GM23338 (cell line): ENCODE measurements around the gene SFXN1. TPM values are rescaled to one million over a fixed set of nuclear protein-coding genes. Genes with fewer than 3 reads are reported as not detected.

Source experiments
- ATAC-seq: fragments of 200-7000 bp; cut with Tn5 transposase; 3 replicates; pipeline ENCODE4 v1.9.1; 2020
- DNase-seq: peaks from one replicate; pipeline ENCODE4 v3.0.0-alpha.2; 2015; ENCODE audit warnings: low spot score
- H2AFZ ChIP-seq: fragments of 200-600 bp; sonication (generic); 2 replicates; pipeline ENCODE4 v1.8.0; 2016; ENCODE audit warnings: antibody characterized with exemption, mild to moderate bottlenecking, moderate library complexity
- H3F3A ChIP-seq: fragments of 200-600 bp; sonication (generic); replicated peaks from 2 replicates; pipeline ENCODE4 v1.8.0; 2017; ENCODE audit warnings: antibody characterized with exemption, mixed run types, low read depth
- H3K27ac ChIP-seq: fragments of 200-600 bp; sonication (generic); 2 replicates; pipeline ENCODE4 v1.6.1; 2016; ENCODE audit warnings: low read depth
- H3K27me3 ChIP-seq: fragments of 200-600 bp; sonication (generic); 2 replicates; pipeline ENCODE4 v1.8.0; 2016; ENCODE audit warnings: mild to moderate bottlenecking, mixed run types, moderate library complexity; ENCODE audit not compliant: insufficient read depth
- H3K36me3 ChIP-seq: fragments of 200-600 bp; sonication (generic); 2 replicates; pipeline ENCODE4 v1.8.0; 2016; ENCODE audit warnings: mild to moderate bottlenecking; ENCODE audit not compliant: insufficient read depth
- H3K4me1 ChIP-seq: fragments of 200-600 bp; sonication (generic); 2 replicates; pipeline ENCODE4 v1.8.0; 2016; ENCODE audit warnings: mild to moderate bottlenecking, moderate library complexity; ENCODE audit not compliant: insufficient read depth
- H3K4me2 ChIP-seq: fragments of 200-600 bp; sonication (generic); 2 replicates; pipeline ENCODE4 v1.7.1; 2017; ENCODE audit warnings: mixed run types
- H3K4me3 ChIP-seq: fragments of 200-600 bp; sonication (generic); 2 replicates; pipeline ENCODE4 v1.6.1; 2016; ENCODE audit warnings: mixed run types
- H3K79me2 ChIP-seq: fragments of 200-600 bp; sonication (generic); replicated peaks from 2 replicates; pipeline ENCODE4 v1.8.0; 2017; ENCODE audit warnings: mild to moderate bottlenecking; ENCODE audit not compliant: insufficient read depth
- H3K9me2 ChIP-seq: fragments of 200-600 bp; sonication (generic); 2 replicates; pipeline ENCODE4 v1.8.0; 2017; ENCODE audit not compliant: insufficient read depth
- H4K20me1 ChIP-seq: fragments of 200-600 bp; sonication (generic); replicated peaks from 2 replicates; pipeline ENCODE4 v1.8.0; 2017; ENCODE audit warnings: mild to moderate bottlenecking; ENCODE audit not compliant: insufficient read depth
- H3K27ac Mint-ChIP-seq: 2 replicates; pipeline ENCODE4 v1.8.0; 2020; ENCODE audit warnings: inconsistent platforms, mild to moderate bottlenecking, moderate library complexity, mixed read lengths
- H3K27me3 Mint-ChIP-seq: 3 replicates; pipeline ENCODE4 v1.8.0; 2022; ENCODE audit warnings: low read depth, mild to moderate bottlenecking, moderate library complexity, mixed read lengths, inconsistent platforms; ENCODE audit not compliant: insufficient read depth, poor library complexity
- H3K36me3 Mint-ChIP-seq: 3 replicates; pipeline ENCODE4 v1.8.0; 2021; ENCODE audit warnings: low read depth, mild to moderate bottlenecking, inconsistent platforms, moderate library complexity, mixed read lengths
- H3K4me1 Mint-ChIP-seq: 3 replicates; pipeline ENCODE4 v1.8.0; 2020; ENCODE audit warnings: mild to moderate bottlenecking, inconsistent platforms, mixed read lengths
- H3K4me3 Mint-ChIP-seq: 3 replicates; pipeline ENCODE4 v1.8.0; 2021; ENCODE audit warnings: moderate library complexity, mild to moderate bottlenecking, inconsistent platforms, mixed read lengths
- H3K9me3 Mint-ChIP-seq: 3 replicates; pipeline ENCODE4 v1.8.0; 2020; ENCODE audit warnings: moderate library complexity, mild to moderate bottlenecking, inconsistent platforms, mixed read lengths
- CREB1 ChIP-seq: fragments of 250-450 bp; sonication (Bioruptor Pico); IDR thresholded peaks from 2 replicates; pipeline ENCODE4 v1.5.0; 2020; ENCODE audit warnings: low read depth, mild to moderate bottlenecking, moderate library complexity
- CTCF ChIP-seq, 2 experiments: fragments of 200-600 bp in 1 of 2; sonication (generic) in 1 of 2; conservative IDR thresholded peaks; 2 replicates each; pipeline versions ENCODE4 v1.5.1 to v1.6.1; 2016 to 2017; ENCODE audit warnings: antibody characterized with exemption in 2 of 2, low read depth in 2 of 2, mild to moderate bottlenecking in 2 of 2, moderate library complexity in 1 of 2
- ETS1 ChIP-seq: IDR thresholded peaks from 2 replicates; pipeline ENCODE4 v1.6.1; 2016; ENCODE audit warnings: antibody characterized with exemption
- EZH2 ChIP-seq: fragments of 200-600 bp; sonication (generic); IDR thresholded peaks from one replicate; pipeline ENCODE4 v1.8.0; 2017; ENCODE audit warnings: antibody characterized with exemption, mild to moderate bottlenecking, low read depth; ENCODE audit not compliant: unreplicated experiment
- EZH2phosphoT487 ChIP-seq: fragments of 200-600 bp; sonication (generic); IDR thresholded peaks from one replicate; pipeline ENCODE4 v1.8.1; 2018; ENCODE audit warnings: antibody characterized with exemption; ENCODE audit not compliant: unreplicated experiment
- JUNB ChIP-seq: IDR thresholded peaks from one replicate; pipeline ENCODE4 v1.6.1; 2016; ENCODE audit warnings: antibody characterized with exemption; ENCODE audit not compliant: unreplicated experiment
- NANOG ChIP-seq: IDR thresholded peaks from 2 replicates; pipeline ENCODE4 v1.6.1; 2016; ENCODE audit warnings: antibody characterized with exemption, borderline replicate concordance
- POLR2AphosphoS5 ChIP-seq: IDR thresholded peaks from 2 replicates; pipeline ENCODE4 v1.6.1; 2016; ENCODE audit warnings: antibody characterized with exemption, low read depth
- ZNF114 ChIP-seq: fragments of 250-450 bp; sonication (Bioruptor Pico); IDR thresholded peaks from 2 replicates; pipeline ENCODE4 v1.5.0; 2020; ENCODE audit warnings: mild to moderate bottlenecking, moderate library complexity
- ZNF331 ChIP-seq: fragments of 250-450 bp; sonication (Bioruptor Pico); IDR thresholded peaks from 2 replicates; pipeline ENCODE4 v1.5.0; 2020; ENCODE audit warnings: low read depth, mild to moderate bottlenecking, moderate library complexity
- ZNF462 ChIP-seq: fragments of 250-450 bp; sonication (Bioruptor Pico); IDR thresholded peaks from 2 replicates; pipeline ENCODE4 v1.5.0; 2020; ENCODE audit warnings: mild to moderate bottlenecking, moderate library complexity
- polyA plus RNA-seq: library from polyadenylated mRNA; unstranded; fragments of >200 nt; fragmentation: Nextera tagmentation; extraction: Ambion mirVana; gene quantifications from 2 replicates; pipeline ENCODE4 v1.2.1, GENCODE V29; 2016
- total RNA-seq: library from RNA; depleted of rRNA; stranded (reverse); fragments of >200 nt; shearing (Covaris generic); gene quantifications from 2 replicates; pipeline ENCODE4 v1.2.3, GENCODE V29; 2014

SFXN1 gene
- total and polyA plus RNA-seq, 2 experiments from 2014 or later = 44.0 to 97.7 TPM

- peaks cover 61% of the 10 kb centered on the region for H3K36me3 Mint-ChIP-seq
- no peak overlapping the region for H3K4me3 Mint-ChIP-seq
- H2AFZ ChIP-seq = no peak overlapping the region
- no peaks in the 10 kb centered on the region for H3F3A ChIP-seq
- no peaks in the 10 kb centered on the region for H3K9me2 ChIP-seq
- H3K79me2 ChIP-seq = peaks cover 73% of the 10 kb centered on the region
- peaks cover 2% of the 10 kb centered on the region for H3K27me3 Mint-ChIP-seq
- no peaks in the 10 kb centered on the region for H3K4me1 ChIP-seq
- H3K27me3 ChIP-seq = no peaks in the 10 kb centered on the region
- H3K27ac Mint-ChIP-seq = no peak overlapping the region
- H3K4me1 Mint-ChIP-seq = peaks cover 4% of the 10 kb centered on the region; the same call in 1 of the 3 replicates
- no peak overlapping the region for H3K27ac ChIP-seq
- DNase-seq = no peak
- peaks cover 33% of the 10 kb centered on the region for H3K36me3 ChIP-seq
- H4K20me1 ChIP-seq = peaks cover 49% of the 10 kb centered on the region
- no peak overlapping the region for H3K4me3 ChIP-seq
- no peaks in the 10 kb centered on the region for H3K9me3 Mint-ChIP-seq
- ATAC-seq = no peak
- TF ChIP-seq NANOG (no peak), EZH2 (no peak), EZH2phosphoT487 (no peak), ETS1 (no peak), CTCF (conservative IDR thresholded peaks at IDR 0.05; ENCODE audit: low read depth in 2 of 2) (no peak), JUNB (no peak), ZNF114 (CRISPR knock-in tag) (no peak), CREB1 (CRISPR knock-in tag) (no peak), POLR2AphosphoS5 (no peak), ZNF462 (CRISPR knock-in tag) (no peak), ZNF331 (no peak)
- no peak overlapping the region for H3K4me2 ChIP-seq
These were observed 11.5 kb downstream of the SFXN1 start for GRCh38 chr5:175489693-175490443.
